PC-9 (cell line): ENCODE results near the gene STAG3. TPM values are rescaled to one million over a fixed set of nuclear protein-coding genes. Genes with fewer than 3 reads are reported as not detected.

Experiments used
- BruUV-seq: library from RNA; stranded (reverse); fragments of 400-500 nt; replicated peaks from 2 replicates; lab custom pipeline; 2021; lab: Mats Ljungman, UMichigan
- CTCF ChIA-PET: fragments of 300-600 bp; sonication (Branson Sonifier 250); formaldehyde crosslinking; loops from one replicate; lab custom pipeline; 2022; ENCODE audit warnings: antibody characterized with exemption; lab: Charles Lee
- POLR2A ChIA-PET: fragments of 300-600 bp; sonication (Branson Sonifier 250); formaldehyde crosslinking; loops from one replicate; lab custom pipeline; 2022; ENCODE audit warnings: antibody characterized with exemption; ENCODE audit not compliant: unreplicated experiment; lab: Charles Lee
- DNase-seq, 2 experiments: peaks; one replicate each; pipeline versions ENCODE4 v3.0.0 to v3.0.0-alpha.2; 2015 to 2022; ENCODE audit warnings: mixed read lengths in 1 of 2
- H2AFZ ChIP-seq: fragments of 200-600 bp; sonication (generic); 2 replicates; pipeline ENCODE4 v1.8.1; 2017; ENCODE audit warnings: antibody characterized with exemption
- H3F3A ChIP-seq: fragments of 200-600 bp; sonication (generic); 2 replicates; pipeline ENCODE4 v1.8.1; 2017; ENCODE audit warnings: antibody characterized with exemption, mild to moderate bottlenecking, low read depth; ENCODE audit not compliant: insufficient read depth
- H3K27ac ChIP-seq: fragments of 200-600 bp; sonication (generic); 2 replicates; pipeline ENCODE4 v1.6.1; 2016; ENCODE audit warnings: mixed run types
- H3K27me3 ChIP-seq: fragments of 200-600 bp; sonication (generic); 2 replicates; pipeline ENCODE4 v1.6.1; 2016; ENCODE audit warnings: low read depth, mixed run types; ENCODE audit not compliant: insufficient read depth
- H3K36me3 ChIP-seq: fragments of 200-600 bp; sonication (generic); 2 replicates; pipeline ENCODE4 v1.6.1; 2016; ENCODE audit warnings: low read depth, mixed run types
- H3K4me1 ChIP-seq: fragments of 200-600 bp; sonication (generic); replicated peaks from 2 replicates; pipeline ENCODE4 v1.6.1; 2016; ENCODE audit warnings: mixed run types; ENCODE audit not compliant: insufficient read depth
- H3K4me2 ChIP-seq: fragments of 200-600 bp; sonication (generic); 2 replicates; pipeline ENCODE4 v1.6.1; 2017; ENCODE audit warnings: mixed run types
- H3K4me3 ChIP-seq: fragments of 200-600 bp; sonication (generic); 2 replicates; pipeline ENCODE4 v1.6.1; 2016; ENCODE audit warnings: mixed run types
- H3K79me2 ChIP-seq: fragments of 200-600 bp; sonication (generic); 2 replicates; pipeline ENCODE4 v1.6.1; 2017; ENCODE audit warnings: low read depth, mixed run types
- H3K9me2 ChIP-seq: fragments of 200-600 bp; sonication (generic); 2 replicates; pipeline ENCODE4 v1.8.1; 2017; ENCODE audit warnings: mild to moderate bottlenecking; ENCODE audit not compliant: insufficient read depth
- H3K9me3 ChIP-seq: fragments of 200-600 bp; sonication (generic); 2 replicates; pipeline ENCODE4 v1.8.1; 2016; ENCODE audit warnings: low read depth; ENCODE audit not compliant: insufficient read depth
- H4K20me1 ChIP-seq: fragments of 200-600 bp; sonication (generic); 2 replicates; pipeline ENCODE4 v1.8.1; 2017; ENCODE audit not compliant: insufficient read depth
- CTCF ChIP-seq: fragments of 200-600 bp; sonication (generic); conservative IDR thresholded peaks from 2 replicates; pipeline ENCODE4 v1.6.1; 2017; ENCODE audit warnings: mixed run types, antibody characterized with exemption, mild to moderate bottlenecking, moderate library complexity
- EZH2 ChIP-seq: fragments of 200-600 bp; sonication (generic); IDR thresholded peaks from 2 replicates; pipeline ENCODE4 v1.8.0; 2017; ENCODE audit warnings: antibody characterized with exemption, low read depth
- intact Hi-C: fragments of 100-400 bp; cut with micrococcal nuclease; formaldehyde crosslinking; loops from one replicate; pipeline ENCODE4 v1.10.0; 2022; ENCODE audit not compliant: unreplicated experiment
- total RNA-seq: library from RNA; stranded (reverse); gene quantifications from 2 replicates; pipeline ENCODE4 v1.2.3, GENCODE V29; 2021

The STAG3 gene
- total RNA-seq, 1 experiment from 2014 or later = 0.83 TPM

GRCh38 chr7:100185726-100186125, 8.0 kb downstream of the STAG3 start:
- Histone ChIP-seq H3K4me1 (peaks cover 1% of the 10 kb centered on the region; the same call in 1 of the 2 replicates), H3K27me3 (no peaks in the 10 kb centered on the region), H3K36me3 (no peaks in the 10 kb centered on the region), H4K20me1 (no peaks in the 10 kb centered on the region), H3K4me3 (no peak overlapping the region), H2AFZ (no peak overlapping the region), H3F3A (no peaks in the 10 kb centered on the region), H3K9me3 (no peaks in the 10 kb centered on the region), H3K27ac (no peak overlapping the region), H3K9me2 (no peaks in the 10 kb centered on the region), H3K4me2 (no peak overlapping the region), H3K79me2 (no peaks in the 10 kb centered on the region)
- BruUV-seq = no TSS peak
- no peak for DNase-seq
- intact Hi-C loops = no loop called here
- no peak for TF ChIP-seq CTCF
- TF ChIP-seq EZH2 = no peak
- ChIA-PET CTCF (interaction anchor here (0.7 kb wide), 1 partner anchor 266 kb away, joined by 4 read pairs; no protein-coding TSS in a partner anchor), POLR2A (interaction anchor here (0.6 kb wide), 1 partner anchor 60 kb away, joined by 21 read pairs; no protein-coding TSS in a partner anchor)

GRCh38 chr7:100189061-100189460, 11.3 kb downstream of the STAG3 start:
- Histone ChIP-seq H3K9me2 (no peaks in the 10 kb centered on the region), H3K27me3 (no peaks in the 10 kb centered on the region), H3F3A (peaks cover 11% of the 10 kb centered on the region), H3K79me2 (no peaks in the 10 kb centered on the region), H3K4me1 (peaks cover 22% of the 10 kb centered on the region), H3K36me3 (no peaks in the 10 kb centered on the region), H4K20me1 (no peaks in the 10 kb centered on the region), H3K27ac (no peak overlapping the region), H3K4me2 (no peak overlapping the region), H2AFZ (no peak overlapping the region), H3K9me3 (no peaks in the 10 kb centered on the region), H3K4me3 (no peak overlapping the region)
- CTCF ChIA-PET = interaction anchor here (0.5 kb wide), 1 partner anchor 274 kb away, joined by 7 read pairs; no protein-coding TSS in a partner anchor
- TF ChIP-seq EZH2 = no peak
- no peak for TF ChIP-seq CTCF
- BruUV-seq = no TSS peak
- intact Hi-C loops = no loop called here
- POLR2A ChIA-PET = no interaction called here
- no peak for DNase-seq

- Histone ChIP-seq H3K9me3 (no peaks in the 10 kb centered on the region), H3K4me1 (peaks cover 22% of the 10 kb centered on the region), H3K36me3 (no peaks in the 10 kb centered on the region), H4K20me1 (no peaks in the 10 kb centered on the region), H3K9me2 (no peaks in the 10 kb centered on the region), H3K27me3 (no peaks in the 10 kb centered on the region), H3K27ac (no peak overlapping the region), H2AFZ (no peak overlapping the region), H3K79me2 (no peaks in the 10 kb centered on the region), H3K4me3 (no peak overlapping the region), H3F3A (peaks cover 11% of the 10 kb centered on the region), H3K4me2 (no peak overlapping the region)
- TF ChIP-seq EZH2 = no peak
- peak; percentile 62 for TF ChIP-seq CTCF
- ChIA-PET POLR2A (interaction anchor here (0.6 kb wide), 1 partner anchor 156 kb away, joined by 3 read pairs; no protein-coding TSS in a partner anchor), CTCF (interaction anchor here (0.6 kb wide), 2 partner anchors 51 to 53 kb away, joined by 3 to 5 read pairs; no protein-coding TSS in a partner anchor)
- intact Hi-C loops = no loop called here
- no TSS peak for BruUV-seq
- no peak for DNase-seq
Measured at GRCh38 chr7:100190048-100190711, 12.5 kb downstream of the STAG3 start.
